ENCODE measurements around the gene TIAM2.

DNA sequence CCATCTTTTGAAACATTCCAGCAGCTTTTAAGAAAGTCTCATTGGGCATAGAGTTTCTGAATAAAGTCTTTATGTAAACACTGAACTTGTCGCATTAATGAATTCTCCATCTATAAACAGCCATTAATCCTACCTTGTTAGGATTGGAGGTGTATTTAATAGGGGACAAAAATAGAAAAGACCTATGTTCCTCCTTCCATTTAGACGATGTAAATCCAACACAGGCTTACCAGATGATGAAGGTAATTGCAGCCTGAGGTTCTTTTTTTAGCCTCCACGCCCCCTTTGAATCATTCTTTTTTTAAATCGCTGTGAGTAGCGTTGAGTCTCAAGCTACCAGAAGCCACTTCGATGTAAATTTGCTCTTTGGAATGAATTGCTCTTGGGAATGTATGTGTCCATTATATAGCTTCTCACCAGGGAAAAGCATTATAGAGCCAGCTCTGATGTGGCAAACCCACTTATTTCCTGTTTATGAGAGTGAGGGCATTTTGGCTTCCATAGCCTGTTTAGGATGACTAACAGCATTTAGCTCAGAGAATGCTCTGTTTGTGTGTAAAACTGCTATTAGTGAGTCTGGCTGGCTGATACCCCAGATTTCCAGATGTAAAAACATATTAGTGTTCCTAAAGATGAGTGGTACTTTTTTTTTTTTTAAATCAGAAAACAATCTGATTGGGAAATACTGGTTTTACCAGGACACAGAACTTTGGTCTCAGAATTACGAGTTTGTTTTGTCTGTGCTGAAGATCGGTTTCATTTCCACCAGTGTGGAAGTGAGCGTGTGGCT is 193.8 kb downstream of the TIAM2 start:
- TF ChIP-seq, protein P1, sequence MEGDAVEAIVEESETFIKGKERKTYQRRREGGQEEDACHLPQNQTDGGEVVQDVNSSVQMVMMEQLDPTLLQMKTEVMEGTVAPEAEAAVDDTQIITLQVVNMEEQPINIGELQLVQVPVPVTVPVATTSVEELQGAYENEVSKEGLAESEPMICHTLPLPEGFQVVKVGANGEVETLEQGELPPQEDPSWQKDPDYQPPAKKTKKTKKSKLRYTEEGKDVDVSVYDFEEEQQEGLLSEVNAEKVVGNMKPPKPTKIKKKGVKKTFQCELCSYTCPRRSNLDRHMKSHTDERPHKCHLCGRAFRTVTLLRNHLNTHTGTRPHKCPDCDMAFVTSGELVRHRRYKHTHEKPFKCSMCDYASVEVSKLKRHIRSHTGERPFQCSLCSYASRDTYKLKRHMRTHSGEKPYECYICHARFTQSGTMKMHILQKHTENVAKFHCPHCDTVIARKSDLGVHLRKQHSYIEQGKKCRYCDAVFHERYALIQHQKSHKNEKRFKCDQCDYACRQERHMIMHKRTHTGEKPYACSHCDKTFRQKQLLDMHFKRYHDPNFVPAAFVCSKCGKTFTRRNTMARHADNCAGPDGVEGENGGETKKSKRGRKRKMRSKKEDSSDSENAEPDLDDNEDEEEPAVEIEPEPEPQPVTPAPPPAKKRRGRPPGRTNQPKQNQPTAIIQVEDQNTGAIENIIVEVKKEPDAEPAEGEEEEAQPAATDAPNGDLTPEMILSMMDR (IDR thresholded peaks at IDR 0.05) = no peak
- TF ChIP-seq POLR2A (IDR thresholded peaks at IDR 0.05) (no peak), EP300 (IDR thresholded peaks at IDR 0.05; ENCODE audit: low read depth) (no peak), POLR2AphosphoS5 (IDR thresholded peaks at IDR 0.05) (peak in 1 of 3 donors; percentile 3)

Data from transverse colon (tissue), 4 donors.